Smooth muscle cell of the brain vasculature (primary cell): Measurements from ENCODE around the gene TAOK1.
"Not testable (repeated sequence)": the region's sequence is repeated elsewhere in the genome, so short reads cannot be mapped to it uniquely, and the experiment has no call there.

Experiments used
- DNase-seq: peaks from one replicate; pipeline ENCODE4 v3.0.0-alpha.2; 2012; ENCODE audit warnings: low read depth, low spot score

Gene TAOK1

GRCh38 chr17:29445844-29446243 is 55.7 kb downstream of the TAOK1 start:
- no peak for DNase-seq

DNA sequence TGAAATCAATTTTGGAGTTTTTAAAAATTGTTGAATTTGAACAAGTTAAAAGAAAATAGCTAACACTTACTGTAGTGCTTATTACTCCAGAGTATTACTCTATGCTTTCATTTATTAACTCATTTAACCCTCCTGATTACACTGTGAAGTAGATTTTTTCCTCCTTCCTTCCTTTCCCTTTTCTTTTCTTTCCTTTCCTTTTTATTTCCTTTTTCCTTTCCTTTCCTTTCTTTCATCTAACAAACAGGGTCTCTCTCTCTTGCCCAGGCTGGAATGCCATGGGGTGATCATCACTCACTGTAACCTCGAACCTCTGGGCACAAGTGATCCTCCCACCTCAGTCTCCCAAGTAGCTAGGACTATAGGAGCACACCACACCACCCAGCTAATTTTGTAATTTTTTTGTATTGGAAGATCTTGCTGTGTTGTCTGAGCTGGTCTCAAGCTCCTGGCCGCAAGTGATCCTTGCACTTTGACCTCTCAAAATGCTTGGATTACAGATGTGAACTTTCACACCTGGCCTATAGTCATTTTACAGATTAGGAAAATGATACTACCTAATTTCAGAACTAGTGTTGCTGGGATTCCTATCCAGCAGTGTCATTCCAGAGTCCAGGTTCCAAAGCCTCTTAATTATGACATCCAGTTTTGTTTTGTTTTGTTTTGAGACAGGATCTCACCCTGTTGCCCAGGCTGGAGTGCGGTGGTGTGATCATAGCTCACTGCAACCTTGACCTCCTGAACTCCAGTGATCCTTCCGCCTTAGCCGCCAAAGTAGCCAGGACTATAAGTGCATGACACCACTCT is 59.9 kb downstream of the TAOK1 start:
- DNase-seq, result no peak

DNA sequence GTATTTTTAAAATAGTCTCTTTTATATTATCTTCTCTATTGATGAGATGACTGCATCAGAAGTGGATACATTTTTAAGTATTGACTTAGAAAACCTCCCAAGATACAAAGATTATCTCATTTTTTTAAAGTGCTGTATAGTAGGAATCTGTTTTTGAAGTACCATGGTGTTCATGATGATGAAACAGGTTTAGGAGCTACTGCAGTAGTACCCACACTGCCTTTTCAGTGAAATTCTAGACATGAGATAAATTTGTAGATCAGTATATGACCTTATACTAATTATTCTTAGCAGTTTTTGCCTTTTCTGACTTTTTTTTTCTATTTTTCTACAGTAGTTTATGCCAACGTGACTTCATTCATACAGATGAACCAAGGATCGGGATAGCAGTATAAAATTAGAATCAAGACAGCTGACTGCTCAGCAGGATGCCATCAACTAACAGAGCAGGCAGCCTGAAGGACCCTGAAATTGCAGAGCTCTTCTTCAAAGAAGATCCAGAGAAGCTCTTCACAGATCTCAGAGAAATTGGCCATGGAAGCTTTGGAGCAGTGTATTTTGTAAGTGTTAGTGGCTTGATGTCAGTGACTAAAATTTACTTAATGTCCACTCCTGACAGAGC is 61.1 kb downstream of the TAOK1 start:
- DNase-seq, result no peak

DNA sequence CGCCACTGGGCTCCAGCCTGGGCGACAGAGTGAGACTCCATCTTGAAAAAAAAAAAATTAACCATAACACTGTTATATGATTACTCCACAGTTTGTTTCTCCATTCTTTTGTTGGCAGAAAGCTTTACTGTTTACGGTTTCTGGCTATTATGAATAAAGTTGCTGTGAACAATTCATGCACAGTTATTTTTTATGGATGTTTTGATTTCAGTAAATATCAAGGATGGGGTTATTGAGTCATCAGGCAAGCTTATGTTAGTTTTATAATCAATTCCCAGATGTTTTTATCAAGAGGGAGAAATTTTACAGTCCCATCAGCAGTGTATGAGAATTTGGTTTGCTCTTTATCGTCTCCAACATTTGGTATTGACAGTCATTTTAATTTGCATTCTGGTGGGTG is 67.9 kb downstream of the TAOK1 start:
- DNase-seq, result no peak

DNA sequence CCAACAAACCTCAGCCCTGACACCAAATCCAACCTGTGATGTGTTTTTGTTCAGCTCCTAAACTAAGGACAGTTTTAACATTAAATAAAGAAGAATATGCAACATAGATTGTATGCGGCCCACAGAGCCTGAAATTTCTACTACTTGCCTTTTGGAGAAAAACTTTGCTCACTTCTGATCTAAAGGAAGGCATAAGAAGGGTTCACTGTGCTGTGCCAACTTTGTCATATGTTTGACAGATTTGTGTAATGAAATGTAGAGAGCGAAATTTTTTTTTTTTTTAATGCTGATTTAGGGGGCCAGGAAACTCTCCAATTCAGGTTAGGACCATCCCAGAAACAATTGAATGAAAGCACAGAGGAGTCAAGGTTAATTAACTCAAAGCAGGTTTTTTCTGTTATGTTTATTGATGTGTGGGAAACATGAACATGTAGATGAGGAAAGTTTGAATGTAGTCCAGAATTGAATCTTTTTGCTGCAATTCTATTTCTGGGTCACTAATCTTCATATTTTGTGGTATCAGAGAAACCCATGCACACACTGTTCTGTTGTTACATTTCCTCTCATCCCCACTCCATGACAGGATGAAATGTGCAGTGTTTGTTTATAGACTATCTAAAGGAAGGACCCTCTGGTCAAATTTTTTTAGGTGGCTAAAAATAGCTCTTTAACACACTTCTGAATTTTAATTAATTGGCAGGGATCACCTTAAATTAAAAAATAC is 71.5 kb downstream of the TAOK1 start:
- DNase-seq, result no peak

DNA sequence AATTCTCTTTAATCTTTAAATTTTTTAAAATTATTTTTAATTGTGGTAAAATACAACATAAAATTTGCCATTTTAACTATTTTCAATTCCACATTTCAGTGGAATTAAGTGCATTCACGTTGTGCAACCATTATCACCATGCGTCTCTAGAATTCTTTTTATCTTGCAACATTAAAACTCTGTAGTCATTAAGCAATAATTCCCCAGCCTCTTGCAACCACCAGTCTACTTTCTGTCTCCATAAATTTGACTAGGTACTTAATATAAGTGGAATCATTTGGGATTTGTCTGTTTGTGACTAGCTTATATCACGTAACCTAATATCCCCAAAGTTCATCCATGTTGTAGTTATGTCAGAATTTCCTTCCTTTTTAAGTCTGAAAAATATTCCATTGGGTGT is 79.1 kb downstream of the TAOK1 start:
- no peak for DNase-seq

DNA sequence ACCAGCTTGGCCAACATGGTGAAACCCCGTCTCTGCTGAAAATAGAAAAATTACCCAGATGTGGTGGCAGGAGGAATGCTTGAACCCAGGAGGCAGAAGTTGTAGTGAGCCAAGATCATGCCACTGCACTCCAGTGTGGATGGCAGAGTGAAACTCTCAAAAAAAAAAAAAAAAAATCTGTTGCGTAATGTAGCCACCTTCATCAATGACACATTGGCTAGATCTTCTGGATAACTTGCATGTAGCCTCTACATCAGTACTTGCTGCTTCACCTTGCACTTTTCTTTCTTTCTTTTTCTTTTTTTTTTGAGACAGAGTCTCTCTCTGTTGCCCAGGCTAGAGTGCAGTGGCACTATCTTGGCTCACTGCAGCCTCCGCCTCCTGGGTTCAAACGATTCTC is 83.3 kb downstream of the TAOK1 start:
- DNase-seq, result not testable (repeated sequence)

- DNase-seq, result no peak
These were observed 84.1 kb downstream of the TAOK1 start for GRCh38 chr17:29474297-29474696.

- DNase-seq, result no peak
These were observed 85.7 kb downstream of the TAOK1 start for GRCh38 chr17:29475891-29476290.

DNA sequence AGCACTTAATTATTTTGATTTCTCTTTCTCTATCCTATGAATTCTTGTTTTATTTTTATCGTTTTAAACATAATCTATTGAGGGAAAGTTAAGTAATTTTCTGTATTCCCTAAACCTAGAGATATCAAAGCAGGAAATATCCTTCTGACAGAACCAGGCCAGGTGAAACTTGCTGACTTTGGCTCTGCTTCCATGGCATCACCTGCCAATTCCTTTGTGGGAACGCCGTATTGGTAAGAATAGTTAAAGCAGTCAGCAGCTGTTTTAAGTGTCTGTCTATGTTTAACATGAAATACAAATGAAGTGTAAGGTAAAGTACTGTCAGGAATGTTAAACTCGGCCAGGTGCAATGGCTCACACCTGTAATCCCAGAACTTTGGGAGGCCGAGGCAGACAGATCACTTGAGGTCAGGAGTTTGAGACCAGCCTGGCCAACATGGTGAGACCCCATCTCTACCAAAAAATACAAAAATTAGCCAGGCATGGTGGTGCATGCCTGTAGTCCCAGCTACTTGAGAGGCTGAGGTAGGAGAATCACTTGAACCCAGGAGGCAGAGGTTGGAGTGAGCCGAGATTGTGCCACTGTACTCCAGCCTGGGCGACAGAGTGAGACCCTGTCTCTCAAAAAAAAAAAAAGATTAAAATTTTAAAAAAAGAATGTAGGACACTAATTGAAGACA is 90.2 kb downstream of the TAOK1 start:
- not testable (repeated sequence) for DNase-seq

DNA sequence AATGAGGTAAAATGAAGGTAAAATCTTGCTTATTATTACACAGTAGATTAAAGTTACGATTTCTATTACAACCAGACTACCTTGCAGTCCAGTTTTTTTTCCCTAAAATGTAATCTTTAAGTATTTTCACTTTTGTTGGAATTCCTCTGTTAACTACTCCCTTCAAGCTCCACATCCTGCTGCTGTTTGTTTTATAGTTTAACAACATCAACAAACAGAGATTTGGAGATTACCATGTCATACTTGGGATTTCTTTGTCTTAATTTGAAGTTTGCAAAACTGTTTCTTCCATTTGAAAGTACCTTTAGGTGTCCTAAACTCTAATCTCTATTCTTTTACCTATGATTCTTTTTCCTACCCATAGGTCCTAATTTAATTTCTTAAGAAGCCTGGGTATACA is 93.3 kb downstream of the TAOK1 start:
- DNase-seq, result no peak

DNA sequence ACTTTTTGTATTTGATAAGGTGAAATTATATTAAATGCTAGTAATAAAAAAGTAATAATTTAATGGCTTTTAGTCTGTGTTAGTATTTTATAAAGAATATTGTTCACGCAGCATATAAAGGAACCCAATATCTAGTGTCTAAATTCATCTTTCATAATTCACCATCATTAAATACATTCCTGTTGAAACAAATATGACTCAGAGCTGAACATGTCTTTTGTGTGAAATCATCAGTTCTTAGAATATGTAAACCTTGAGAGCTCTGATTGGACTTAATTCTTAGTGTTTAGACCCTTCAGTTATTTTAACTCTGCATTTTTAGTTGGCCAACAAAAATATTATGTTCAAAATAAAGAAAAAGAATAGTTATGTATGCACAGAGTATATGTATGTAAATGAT is 104.8 kb downstream of the TAOK1 start:
- no peak for DNase-seq

- DNase-seq, result no peak
These were observed 114.5 kb downstream of the TAOK1 start for GRCh38 chr17:29504711-29505110.

DNA sequence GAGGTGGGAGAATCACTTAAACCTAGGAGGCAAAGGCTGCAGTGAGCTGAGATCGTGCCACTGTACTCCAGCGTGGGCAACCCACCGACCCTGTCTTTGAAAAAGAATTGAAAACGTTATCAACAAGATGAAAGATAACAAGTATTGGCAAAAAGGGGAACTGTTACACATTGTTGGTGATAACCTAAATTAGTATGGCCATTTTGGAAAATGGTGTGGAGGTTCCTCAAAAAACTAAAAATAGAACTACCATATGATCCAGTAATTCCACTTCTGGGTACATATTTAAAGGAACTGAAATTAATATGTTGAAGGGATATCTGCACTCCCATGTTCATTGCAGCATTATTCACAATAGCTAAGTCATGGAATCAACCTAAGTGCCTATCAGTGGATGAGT is 115.7 kb downstream of the TAOK1 start:
- no peak for DNase-seq

DNA sequence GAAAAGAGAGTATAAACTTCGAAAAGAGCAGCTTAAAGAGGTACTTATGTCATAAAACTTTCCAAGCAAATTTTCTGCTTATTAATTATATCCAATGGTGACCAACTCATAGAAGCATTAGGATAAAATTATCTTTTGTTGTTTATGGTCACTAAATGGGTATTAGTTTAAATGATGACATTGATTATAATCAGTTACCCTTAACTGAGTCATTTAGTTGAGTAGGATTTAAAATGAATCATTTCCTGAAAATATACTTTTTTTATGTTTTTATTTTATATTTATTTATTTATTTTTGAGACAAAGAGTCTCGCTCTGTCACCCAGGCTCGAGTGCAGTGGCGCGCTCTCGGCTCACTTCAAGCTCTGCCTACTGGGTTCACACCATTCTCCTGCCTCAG is 120.8 kb downstream of the TAOK1 start:
- no peak for DNase-seq

DNA sequence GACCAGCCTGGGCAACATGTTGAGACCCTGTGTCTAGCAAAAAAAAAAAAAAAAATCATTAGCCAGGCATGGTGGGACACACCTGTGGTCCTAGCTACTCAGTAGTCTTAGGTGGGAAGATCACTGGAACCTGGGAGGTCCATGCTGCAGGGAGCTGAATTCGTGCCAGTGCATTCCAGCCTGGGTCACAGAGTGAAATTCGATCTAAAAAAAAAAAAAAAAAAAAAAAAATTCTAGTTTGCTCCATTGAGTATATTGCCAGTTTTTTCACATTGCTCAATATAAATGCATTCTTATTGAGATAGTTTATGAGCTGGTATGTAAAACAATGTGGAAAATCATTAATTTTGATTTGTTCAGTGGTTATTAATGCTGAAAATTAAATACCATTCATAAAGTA is 124.6 kb downstream of the TAOK1 start:
- no peak for DNase-seq

DNA sequence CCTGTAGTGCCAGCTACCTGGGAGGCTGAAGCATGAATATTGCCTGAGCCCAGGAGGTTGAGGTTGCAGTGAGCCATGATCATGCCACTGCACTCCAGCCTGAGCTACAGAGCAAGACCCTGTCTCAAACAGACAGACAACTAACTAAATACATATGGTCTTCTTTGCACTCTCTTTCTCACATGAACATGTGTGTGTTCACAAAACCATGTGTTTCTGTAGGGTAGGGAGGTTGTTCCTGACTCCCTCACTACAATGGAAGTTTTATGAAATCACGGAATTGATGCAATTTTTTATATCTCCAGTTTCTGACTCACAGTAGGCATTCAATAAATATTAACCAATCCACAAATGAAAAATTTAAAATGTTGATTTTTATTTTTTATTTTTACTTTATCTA is 128.2 kb downstream of the TAOK1 start:
- no peak for DNase-seq

GRCh38 chr17:29524692-29525091 is 134.5 kb downstream of the TAOK1 start:
- no peak for DNase-seq

- DNase-seq, result no peak
These were observed 136.2 kb downstream of the TAOK1 start for GRCh38 chr17:29526322-29526721.

GRCh38 chr17:29533976-29534375 is 143.8 kb downstream of the TAOK1 start:
- no peak for DNase-seq

- DNase-seq, result no peak
These were observed 153.9 kb downstream of the TAOK1 start for GRCh38 chr17:29544066-29544465.

DNA sequence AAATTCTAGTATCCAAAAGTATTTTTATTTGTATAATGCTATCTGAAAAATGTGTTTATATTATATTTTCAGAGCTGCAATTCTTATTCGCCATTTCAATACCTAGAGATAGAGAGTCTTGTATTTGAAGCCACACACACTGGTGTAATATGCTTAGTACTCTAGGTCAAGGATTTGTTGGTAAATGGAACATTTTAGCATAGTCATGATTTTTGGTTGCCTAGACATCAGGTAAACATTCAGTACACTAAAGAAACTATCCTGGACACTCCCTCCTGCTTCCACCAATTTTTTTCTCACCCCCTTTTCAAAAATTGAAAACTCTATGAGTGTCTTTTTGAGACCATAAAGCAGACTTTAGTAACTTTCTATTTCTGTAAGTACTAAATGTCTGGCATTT is 155.9 kb downstream of the TAOK1 start:
- no peak for DNase-seq
